ENCODE results near the gene IPPK.

The IPPK gene

DNA sequence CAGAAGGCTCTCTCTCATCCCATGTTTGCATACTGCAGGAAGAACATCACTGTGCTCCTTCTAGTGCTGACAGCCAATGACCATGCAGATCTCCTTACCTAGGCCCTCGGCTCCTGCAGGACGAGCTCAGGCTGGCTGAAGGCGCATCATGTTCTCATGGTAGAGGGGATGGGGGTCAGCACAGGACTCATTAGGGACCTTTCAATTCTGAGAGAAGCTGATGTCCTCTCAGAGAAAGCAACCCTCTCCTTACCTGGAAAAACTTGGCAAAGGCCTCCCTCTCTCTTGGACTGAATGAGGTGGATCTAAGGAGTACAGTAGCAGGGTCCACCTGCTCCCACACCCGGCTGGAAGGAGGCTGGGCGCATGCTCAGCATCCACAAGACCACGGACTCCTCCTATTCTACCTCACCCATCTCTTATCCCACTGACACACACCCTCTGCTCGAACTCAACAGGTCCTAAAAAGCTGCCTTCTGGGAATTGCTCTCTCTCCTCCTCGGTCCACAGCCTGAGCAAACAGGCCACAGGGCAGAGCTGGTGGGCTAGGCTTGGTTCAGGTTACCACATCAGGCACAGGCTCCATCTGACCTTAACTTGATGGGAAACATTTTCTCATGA lies 2.9 kb downstream of the IPPK start:
- no peak for DNase-seq (ENCODE audit: extremely low spot score)
- POLR2A ChIA-PET, result interaction anchor here (0.7 kb wide), 1 partner anchor 89 kb away, joined by 3 read pairs; no protein-coding TSS in a partner anchor
- TF ChIP-seq BHLHE40 (IDR thresholded peaks at IDR 0.05; ENCODE audit: borderline replicate concordance), result no peak
- TF ChIP-seq CTBP1 (IDR thresholded peaks at IDR 0.05; ENCODE audit: borderline replicate concordance), result no peak
- no peak for TF ChIP-seq ZNF384 (IDR thresholded peaks at IDR 0.05)
- no peak for TF ChIP-seq NFRKB (IDR thresholded peaks at IDR 0.05)
- no peak for TF ChIP-seq LEF1 (IDR thresholded peaks at IDR 0.05; ENCODE audit: borderline replicate concordance)
- TF ChIP-seq SP1 (IDR thresholded peaks at IDR 0.05), result no peak
- TF ChIP-seq FOXA1 (IDR thresholded peaks at IDR 0.05), result no peak
- TF ChIP-seq PKNOX1 (IDR thresholded peaks at IDR 0.05), result no peak
- no peak for TF ChIP-seq ELF4 (IDR thresholded peaks at IDR 0.05)
- TF ChIP-seq HDGF (IDR thresholded peaks at IDR 0.05; ENCODE audit: borderline replicate concordance), result no peak
- no peak for TF ChIP-seq TARDBP (IDR thresholded peaks at IDR 0.05)
- no peak for TF ChIP-seq FOXM1 (IDR thresholded peaks at IDR 0.05; ENCODE audit: borderline replicate concordance)
- TF ChIP-seq SUZ12 (IDR thresholded peaks at IDR 0.05), result no peak
- no peak for TF ChIP-seq FOXK2 (IDR thresholded peaks at IDR 0.05)
- TF ChIP-seq L3MBTL2 (conservative IDR thresholded peaks at IDR 0.05), result no peak
- TF ChIP-seq ARNT (IDR thresholded peaks at IDR 0.05), result no peak
- CTCF ChIA-PET, result no interaction called here

- ChIA-PET CTCF (no interaction called here), POLR2A (no interaction called here)
- TF ChIP-seq ZNF384 (IDR thresholded peaks at IDR 0.05) (no peak), FOXK2 (IDR thresholded peaks at IDR 0.05) (no peak), LEF1 (IDR thresholded peaks at IDR 0.05; ENCODE audit: borderline replicate concordance) (no peak), L3MBTL2 (conservative IDR thresholded peaks at IDR 0.05) (no peak), SUZ12 (IDR thresholded peaks at IDR 0.05) (no peak), CTBP1 (IDR thresholded peaks at IDR 0.05; ENCODE audit: borderline replicate concordance) (no peak), NFRKB (IDR thresholded peaks at IDR 0.05) (no peak)
- DNase-seq (ENCODE audit: extremely low spot score), result no peak
Observed at GRCh38 chr9:92666236-92666635, 3.7 kb downstream of the IPPK start.

GRCh38 chr9:92665836-92666235 lies 4.1 kb downstream of the IPPK start:
- POLR2A ChIA-PET, result no interaction called here
- TF ChIP-seq LEF1 (IDR thresholded peaks at IDR 0.05; ENCODE audit: borderline replicate concordance), result no peak
- TF ChIP-seq BHLHE40 (IDR thresholded peaks at IDR 0.05; ENCODE audit: borderline replicate concordance), result no peak
- no peak for TF ChIP-seq TARDBP (IDR thresholded peaks at IDR 0.05)
- no peak for TF ChIP-seq PKNOX1 (IDR thresholded peaks at IDR 0.05)
- no peak for TF ChIP-seq L3MBTL2 (conservative IDR thresholded peaks at IDR 0.05)
- TF ChIP-seq ARNT (IDR thresholded peaks at IDR 0.05), result no peak
- TF ChIP-seq NFRKB (IDR thresholded peaks at IDR 0.05), result no peak
- TF ChIP-seq FOXA1 (IDR thresholded peaks at IDR 0.05), result no peak
- TF ChIP-seq FOXK2 (IDR thresholded peaks at IDR 0.05), result no peak
- no peak for TF ChIP-seq SUZ12 (IDR thresholded peaks at IDR 0.05)
- TF ChIP-seq FOXM1 (IDR thresholded peaks at IDR 0.05; ENCODE audit: borderline replicate concordance), result no peak
- no peak for TF ChIP-seq HDGF (IDR thresholded peaks at IDR 0.05; ENCODE audit: borderline replicate concordance)
- TF ChIP-seq ELF4 (IDR thresholded peaks at IDR 0.05), result no peak
- TF ChIP-seq ZNF384 (IDR thresholded peaks at IDR 0.05), result no peak
- TF ChIP-seq SP1 (IDR thresholded peaks at IDR 0.05), result no peak
- no peak for DNase-seq (ENCODE audit: extremely low spot score)
- CTCF ChIA-PET, result no interaction called here

- DNase-seq (ENCODE audit: extremely low spot score), result no peak
- ChIA-PET CTCF (no interaction called here), POLR2A (no interaction called here)
- TF ChIP-seq FOXA1 (IDR thresholded peaks at IDR 0.05) (no peak), TARDBP (IDR thresholded peaks at IDR 0.05) (no peak), PKNOX1 (IDR thresholded peaks at IDR 0.05) (no peak), ELF4 (IDR thresholded peaks at IDR 0.05) (no peak)
Observed at GRCh38 chr9:92664394-92665152, 5.4 kb downstream of the IPPK start.

GRCh38 chr9:92663951-92664350 lies 6.0 kb downstream of the IPPK start:
- TF ChIP-seq ARNT (IDR thresholded peaks at IDR 0.05) (no peak), TARDBP (IDR thresholded peaks at IDR 0.05) (no peak), FOXM1 (IDR thresholded peaks at IDR 0.05; ENCODE audit: borderline replicate concordance) (no peak), PKNOX1 (IDR thresholded peaks at IDR 0.05) (no peak), LEF1 (IDR thresholded peaks at IDR 0.05; ENCODE audit: borderline replicate concordance) (no peak), FOXA1 (IDR thresholded peaks at IDR 0.05) (no peak), NFRKB (IDR thresholded peaks at IDR 0.05) (no peak), FOXK2 (IDR thresholded peaks at IDR 0.05) (no peak), HDGF (IDR thresholded peaks at IDR 0.05; ENCODE audit: borderline replicate concordance) (no peak), SUZ12 (IDR thresholded peaks at IDR 0.05) (no peak), L3MBTL2 (conservative IDR thresholded peaks at IDR 0.05) (no peak), BHLHE40 (IDR thresholded peaks at IDR 0.05; ENCODE audit: borderline replicate concordance) (no peak), ELF4 (IDR thresholded peaks at IDR 0.05) (no peak), ZNF384 (IDR thresholded peaks at IDR 0.05) (no peak), CTBP1 (IDR thresholded peaks at IDR 0.05; ENCODE audit: borderline replicate concordance) (no peak), SP1 (IDR thresholded peaks at IDR 0.05) (no peak)
- ChIA-PET CTCF (no interaction called here), POLR2A (no interaction called here)
- no peak for DNase-seq (ENCODE audit: extremely low spot score)

Data from HEK293T (cell line).